Nephron progenitor cell (in vitro differentiated cells): ENCODE data around the gene CAPN13.

Experiments used
- DNase-seq: peaks from one replicate; pipeline ENCODE4 v3.0.0; 2021
- H3K27ac Mint-ChIP-seq: 2 replicates; pipeline ENCODE4 v1.8.0; 2021; ENCODE audit warnings: mild to moderate bottlenecking, moderate library complexity, mixed read lengths
- H3K27me3 Mint-ChIP-seq: 2 replicates; pipeline ENCODE4 v1.8.0; 2021; ENCODE audit warnings: mild to moderate bottlenecking, low read depth, mixed read lengths; ENCODE audit not compliant: poor library complexity
- H3K36me3 Mint-ChIP-seq: 2 replicates; pipeline ENCODE4 v1.8.0; 2021; ENCODE audit warnings: low read depth, mixed read lengths
- H3K4me1 Mint-ChIP-seq: 2 replicates; pipeline ENCODE4 v1.8.0; 2021; ENCODE audit warnings: mixed read lengths
- H3K4me3 Mint-ChIP-seq: 2 replicates; pipeline ENCODE4 v1.8.0; 2021; ENCODE audit warnings: mild to moderate bottlenecking, moderate library complexity, mixed read lengths
- H3K9me3 Mint-ChIP-seq: 2 replicates; pipeline ENCODE4 v1.8.0; 2021; ENCODE audit warnings: mild to moderate bottlenecking, moderate library complexity, mixed read lengths
- TF ChIP-seq, protein P1 (sequence below): fragments of 200-600 bp; sonication (generic); IDR thresholded peaks from 2 replicates; pipeline ENCODE4 v1.5.0; 2021; ENCODE audit warnings: antibody characterized with exemption

CAPN13 gene

DNA sequence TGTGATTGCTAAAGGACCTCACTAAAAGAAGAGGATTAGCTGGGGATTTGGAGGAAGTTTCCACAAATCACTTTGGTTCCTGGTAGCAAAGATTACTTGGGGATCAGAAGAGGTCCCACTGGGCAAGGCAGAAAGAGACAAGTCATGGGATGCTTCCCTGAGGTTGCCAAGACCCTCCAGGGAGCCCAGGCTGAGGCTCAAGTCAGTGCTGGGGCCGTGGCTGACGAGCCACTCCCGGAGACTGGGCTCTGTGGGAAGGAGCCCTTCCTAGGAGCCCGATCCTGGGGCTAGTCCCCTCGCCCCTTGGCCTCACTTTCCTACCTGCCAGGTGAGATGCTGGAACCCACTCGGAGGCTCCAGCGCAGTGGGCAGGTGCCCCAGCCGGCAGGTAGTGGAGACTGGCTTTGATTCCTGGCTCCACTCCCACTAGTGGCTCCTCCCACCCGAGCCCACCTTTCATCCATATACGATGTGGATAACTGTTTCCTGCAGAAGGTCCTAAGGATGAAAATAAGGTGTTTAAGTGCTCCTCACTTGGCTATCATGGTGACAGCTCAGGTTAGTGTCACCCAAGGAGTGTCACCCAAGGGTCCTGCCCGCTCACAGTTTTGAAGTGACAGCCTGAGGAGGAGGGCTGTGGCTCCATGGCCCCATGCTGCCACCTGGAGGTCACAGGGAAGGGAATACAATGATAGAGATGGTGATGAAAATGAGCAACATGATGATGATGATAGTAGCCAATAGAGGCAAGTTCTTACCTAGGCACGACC is 100.5 kb downstream of the CAPN13 start:
- TF ChIP-seq, protein P1, sequence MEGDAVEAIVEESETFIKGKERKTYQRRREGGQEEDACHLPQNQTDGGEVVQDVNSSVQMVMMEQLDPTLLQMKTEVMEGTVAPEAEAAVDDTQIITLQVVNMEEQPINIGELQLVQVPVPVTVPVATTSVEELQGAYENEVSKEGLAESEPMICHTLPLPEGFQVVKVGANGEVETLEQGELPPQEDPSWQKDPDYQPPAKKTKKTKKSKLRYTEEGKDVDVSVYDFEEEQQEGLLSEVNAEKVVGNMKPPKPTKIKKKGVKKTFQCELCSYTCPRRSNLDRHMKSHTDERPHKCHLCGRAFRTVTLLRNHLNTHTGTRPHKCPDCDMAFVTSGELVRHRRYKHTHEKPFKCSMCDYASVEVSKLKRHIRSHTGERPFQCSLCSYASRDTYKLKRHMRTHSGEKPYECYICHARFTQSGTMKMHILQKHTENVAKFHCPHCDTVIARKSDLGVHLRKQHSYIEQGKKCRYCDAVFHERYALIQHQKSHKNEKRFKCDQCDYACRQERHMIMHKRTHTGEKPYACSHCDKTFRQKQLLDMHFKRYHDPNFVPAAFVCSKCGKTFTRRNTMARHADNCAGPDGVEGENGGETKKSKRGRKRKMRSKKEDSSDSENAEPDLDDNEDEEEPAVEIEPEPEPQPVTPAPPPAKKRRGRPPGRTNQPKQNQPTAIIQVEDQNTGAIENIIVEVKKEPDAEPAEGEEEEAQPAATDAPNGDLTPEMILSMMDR: peak; percentile 85
- Mint-ChIP-seq H3K27me3 (peaks cover 3% of the 10 kb centered on the region), H3K9me3 (peaks cover 32% of the 10 kb centered on the region), H3K4me1 (no peaks in the 10 kb centered on the region), H3K36me3 (peaks cover 7% of the 10 kb centered on the region), H3K27ac (no peak overlapping the region), H3K4me3 (no peak overlapping the region)
- DNase-seq: peak; percentile 72

DNA sequence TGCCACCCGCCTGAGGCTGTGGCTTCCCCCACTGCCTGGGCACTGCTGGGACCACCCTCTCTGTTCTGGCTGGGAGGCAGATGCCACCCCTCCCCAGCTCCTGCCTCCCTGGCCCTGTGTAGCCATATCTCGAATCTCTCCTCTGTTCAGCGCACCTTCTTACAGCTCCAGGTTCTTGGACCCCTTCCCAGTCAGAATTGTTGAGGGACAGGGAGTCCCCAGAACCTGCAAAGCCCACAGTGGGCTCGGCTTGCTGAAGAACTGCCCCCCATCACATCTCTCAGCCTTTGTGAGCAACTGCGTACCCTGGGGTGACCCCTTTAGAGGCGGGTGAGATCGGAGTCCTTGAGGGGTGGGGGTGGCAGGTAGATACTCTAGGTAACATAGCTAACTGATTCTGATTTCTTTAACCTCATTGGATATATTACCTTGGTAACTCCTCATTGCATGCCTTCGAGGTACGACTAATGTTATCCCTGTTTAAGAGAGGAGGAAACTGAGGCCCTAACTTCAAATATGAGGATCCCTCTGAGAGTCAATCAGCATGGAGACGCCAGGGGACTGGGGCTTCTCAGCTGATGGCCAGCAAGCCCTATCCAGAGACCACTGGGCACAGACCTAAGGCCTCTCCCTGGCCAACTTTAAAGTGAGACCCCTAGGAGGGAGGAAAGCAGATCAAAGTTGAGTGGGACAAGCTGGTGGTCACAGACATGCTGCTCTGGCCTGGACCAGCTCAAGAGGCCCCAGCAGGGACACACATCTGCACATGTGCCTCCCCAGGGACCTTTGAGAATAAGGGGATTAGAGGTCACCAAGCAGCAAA is 101.3 kb downstream of the CAPN13 start:
- Mint-ChIP-seq H3K27me3 (peaks cover 3% of the 10 kb centered on the region), H3K9me3 (peaks cover 36% of the 10 kb centered on the region), H3K4me3 (no peak overlapping the region), H3K27ac (no peak overlapping the region), H3K36me3 (peaks cover 7% of the 10 kb centered on the region), H3K4me1 (no peaks in the 10 kb centered on the region)
- no peak for DNase-seq
- TF ChIP-seq, protein P1: no peak

DNA sequence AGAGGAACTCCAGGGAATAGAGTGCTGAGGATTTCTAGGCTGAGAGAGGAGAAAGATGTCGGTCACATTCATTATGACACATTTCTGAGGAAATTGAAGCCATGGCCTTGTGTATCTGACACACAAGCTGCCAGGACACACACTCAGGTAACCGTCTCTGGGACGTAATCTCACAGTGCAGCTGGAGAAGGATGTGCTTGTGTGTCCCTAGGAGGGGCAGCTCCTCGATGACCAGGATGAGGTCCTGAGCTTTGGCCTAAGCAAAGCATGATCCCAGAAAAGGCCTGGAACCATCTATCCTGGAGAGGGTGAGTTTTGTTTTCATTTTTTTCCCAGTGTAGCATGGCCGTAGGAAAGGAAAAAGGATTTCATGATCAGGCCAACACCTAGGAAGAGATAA is 102.2 kb downstream of the CAPN13 start:
- TF ChIP-seq, protein P1: no peak
- Mint-ChIP-seq H3K4me3 (no peak overlapping the region), H3K4me1 (no peaks in the 10 kb centered on the region), H3K27ac (no peak overlapping the region), H3K36me3 (peaks cover 7% of the 10 kb centered on the region), H3K9me3 (peaks cover 42% of the 10 kb centered on the region), H3K27me3 (peaks cover 3% of the 10 kb centered on the region)
- DNase-seq: no peak

DNA sequence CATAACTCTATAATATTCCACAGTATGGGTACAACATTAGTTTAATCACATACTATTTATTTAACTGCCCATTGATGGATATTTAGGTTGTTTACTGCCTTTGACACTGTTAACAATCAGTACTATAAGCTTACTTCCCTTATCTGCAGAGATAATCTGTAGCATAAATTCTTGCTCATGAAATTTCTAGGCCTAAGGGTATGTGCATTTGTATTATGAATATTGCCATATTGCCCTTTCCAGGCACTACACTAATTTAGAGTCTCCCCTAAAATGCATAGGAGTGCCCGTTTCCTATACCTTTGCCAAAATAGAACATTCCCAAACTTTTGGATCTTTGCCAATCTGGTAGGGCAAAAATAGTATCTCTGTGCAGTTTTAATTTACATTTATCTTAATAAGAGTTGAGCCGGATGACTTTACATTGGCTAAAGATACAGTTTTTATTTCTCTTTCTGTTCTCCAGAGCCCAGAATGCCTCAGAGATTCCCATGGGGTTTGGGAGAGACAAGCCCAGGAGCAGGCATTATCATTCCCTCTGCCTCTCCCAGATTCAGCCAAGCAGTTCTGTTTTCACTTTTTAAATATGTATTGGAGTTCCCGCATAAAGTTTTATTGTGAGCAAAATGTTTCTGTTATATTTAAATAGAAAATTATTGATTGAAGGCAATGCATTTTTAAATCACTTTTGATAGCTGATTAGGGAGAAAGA is 102.8 kb downstream of the CAPN13 start:
- Mint-ChIP-seq H3K9me3 (peaks cover 47% of the 10 kb centered on the region), H3K4me3 (no peak overlapping the region), H3K27me3 (peaks cover 6% of the 10 kb centered on the region), H3K27ac (no peak overlapping the region), H3K36me3 (peaks cover 7% of the 10 kb centered on the region), H3K4me1 (no peaks in the 10 kb centered on the region)
- TF ChIP-seq, protein P1: no peak
- DNase-seq: no peak

DNA sequence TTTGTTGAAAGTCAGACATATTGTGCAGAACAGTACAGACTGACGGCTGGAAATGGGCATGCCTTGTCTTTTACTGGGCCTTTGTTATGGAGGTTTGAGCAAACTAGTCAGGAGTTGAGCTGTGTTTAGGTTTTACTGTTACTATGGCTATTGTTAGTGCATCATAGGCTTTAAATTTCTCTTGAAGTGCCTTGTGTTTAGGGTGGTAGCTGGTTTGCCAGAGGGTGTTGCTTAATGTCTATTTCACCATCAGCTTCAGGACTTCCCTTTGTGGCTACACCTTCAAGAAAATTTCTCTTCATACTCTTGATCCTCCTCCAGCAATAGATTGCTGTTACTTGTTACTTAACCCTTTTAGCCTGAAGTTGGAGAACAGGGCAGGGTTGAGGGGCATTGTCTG is 104.6 kb downstream of the CAPN13 start:
- peaks cover 62% of the 10 kb centered on the region for H3K9me3 Mint-ChIP-seq
- no peak for DNase-seq
- no peaks in the 10 kb centered on the region for H3K4me1 Mint-ChIP-seq

More for the DNA sequence above, 104.6 kb downstream of the CAPN13 start:
- H3K4me3 Mint-ChIP-seq: no peak overlapping the region
- H3K27me3 Mint-ChIP-seq: peaks cover 9% of the 10 kb centered on the region
- peaks cover 7% of the 10 kb centered on the region for H3K36me3 Mint-ChIP-seq
- TF ChIP-seq, protein P1: no peak
- H3K27ac Mint-ChIP-seq: no peak overlapping the region
